Measurements from ENCODE around the gene DBH. TPM values are rescaled to one million over a fixed set of nuclear protein-coding genes. Genes with fewer than 3 reads are reported as not detected.
A peak's percentile ranks its signal among the peaks of the same experiment; 100 is the strongest.
"Not testable (repeated sequence)": the region's sequence is repeated elsewhere in the genome, so short reads cannot be mapped to it uniquely, and the experiment has no call there.

DBH gene
- total RNA-seq, 3 donors from 2014 or later (not counting 1 experiment from before 2014, with no cell fraction given) = not detected

DNA sequence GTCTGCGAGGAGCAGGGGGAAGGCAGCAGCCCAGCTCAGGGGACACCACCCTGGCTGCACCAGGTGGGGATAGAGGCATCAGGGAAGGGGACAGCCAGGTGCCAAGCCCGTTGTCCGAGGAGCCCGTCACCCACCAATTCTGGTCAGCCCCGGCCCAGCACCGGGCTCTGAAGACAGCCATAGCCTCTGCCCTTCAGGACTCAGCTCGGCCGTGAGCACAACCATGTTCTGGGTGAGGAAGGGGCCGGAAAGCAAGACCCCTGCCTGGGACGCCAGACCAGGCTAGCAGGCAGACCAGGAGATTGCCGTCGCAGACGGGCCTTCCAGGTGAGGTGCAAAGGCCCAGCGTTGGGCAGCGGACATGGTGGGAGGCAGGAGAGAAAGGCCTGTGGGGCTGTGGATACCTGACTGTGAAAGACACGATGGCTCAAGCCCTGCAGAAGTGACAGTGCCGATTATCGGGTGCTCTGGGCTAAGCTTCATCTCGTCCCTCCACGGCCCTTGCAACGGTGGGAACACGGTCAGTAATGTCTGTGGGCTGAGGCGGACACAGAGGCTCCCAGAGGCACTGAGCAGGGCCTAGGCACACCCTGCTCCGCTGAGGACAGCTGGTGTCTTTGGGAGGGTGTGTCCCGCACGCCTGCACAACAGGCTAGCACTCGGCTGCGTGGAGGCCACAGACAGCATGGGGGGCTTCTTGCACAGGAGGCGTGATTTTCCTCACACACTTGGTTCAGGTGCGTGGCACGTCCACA is 36.5 kb downstream of the DBH start:
- H3K27ac ChIP-seq (ENCODE audit: low read length) = no peak overlapping the region

GRCh38 chr9:133673258-133673655 is 37.1 kb downstream of the DBH start:
- Histone ChIP-seq H3K27me3 (ENCODE audit: control insufficient read depth, insufficient read depth, low read length) (no peaks in the 10 kb centered on the region), H3K4me1 (ENCODE audit: control insufficient read depth, insufficient read depth, low read length) (peaks cover 18% of the 10 kb centered on the region), H3K4me3 (ENCODE audit: low read length) (no peak overlapping the region), H3K9me3 (ENCODE audit: control insufficient read depth, insufficient read depth, low read length) (no peaks in the 10 kb centered on the region), H3K27ac (ENCODE audit: low read length) (no peak overlapping the region), H3K36me3 (ENCODE audit: control insufficient read depth, insufficient read depth, low read length) (no peaks in the 10 kb centered on the region)
- no peak overlapping the region for H3K27ac Mint-ChIP-seq
- H3K4me3 Mint-ChIP-seq = no peak overlapping the region
- peaks cover 0 to 12% of the 10 kb centered on the region in 2 donors for H3K4me1 Mint-ChIP-seq
- intact Hi-C loops (cut with micrococcal nuclease) = no loop called here
- WGBS (ENCODE audit: insufficient coverage) = 92% methylated on average over 9 of the region's 9 CpGs
- no peaks in the 10 kb centered on the region for H3K36me3 Mint-ChIP-seq
- no peaks in the 10 kb centered on the region for H3K27me3 Mint-ChIP-seq (ENCODE audit: low read depth in 2 of 2)
- TF ChIP-seq, protein P1, sequence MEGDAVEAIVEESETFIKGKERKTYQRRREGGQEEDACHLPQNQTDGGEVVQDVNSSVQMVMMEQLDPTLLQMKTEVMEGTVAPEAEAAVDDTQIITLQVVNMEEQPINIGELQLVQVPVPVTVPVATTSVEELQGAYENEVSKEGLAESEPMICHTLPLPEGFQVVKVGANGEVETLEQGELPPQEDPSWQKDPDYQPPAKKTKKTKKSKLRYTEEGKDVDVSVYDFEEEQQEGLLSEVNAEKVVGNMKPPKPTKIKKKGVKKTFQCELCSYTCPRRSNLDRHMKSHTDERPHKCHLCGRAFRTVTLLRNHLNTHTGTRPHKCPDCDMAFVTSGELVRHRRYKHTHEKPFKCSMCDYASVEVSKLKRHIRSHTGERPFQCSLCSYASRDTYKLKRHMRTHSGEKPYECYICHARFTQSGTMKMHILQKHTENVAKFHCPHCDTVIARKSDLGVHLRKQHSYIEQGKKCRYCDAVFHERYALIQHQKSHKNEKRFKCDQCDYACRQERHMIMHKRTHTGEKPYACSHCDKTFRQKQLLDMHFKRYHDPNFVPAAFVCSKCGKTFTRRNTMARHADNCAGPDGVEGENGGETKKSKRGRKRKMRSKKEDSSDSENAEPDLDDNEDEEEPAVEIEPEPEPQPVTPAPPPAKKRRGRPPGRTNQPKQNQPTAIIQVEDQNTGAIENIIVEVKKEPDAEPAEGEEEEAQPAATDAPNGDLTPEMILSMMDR (IDR thresholded peaks at IDR 0.05) = no peak
- no peak for DNase-seq
- ATAC-seq = peak in 1 of 3 donors; percentile 22
- H3K9me3 Mint-ChIP-seq = no peaks in the 10 kb centered on the region

More for the DNA sequence above, 36.5 kb downstream of the DBH start:
- no peak overlapping the region for H3K4me3 ChIP-seq (ENCODE audit: low read length)
- peaks cover 0 to 12% of the 10 kb centered on the region in 2 donors for H3K4me1 Mint-ChIP-seq
- DNase-seq (no peak), ATAC-seq (peak in 1 of 3 donors; percentile 13)
- no peaks in the 10 kb centered on the region for H3K27me3 Mint-ChIP-seq (ENCODE audit: low read depth in 2 of 2)
- H3K9me3 ChIP-seq (ENCODE audit: control insufficient read depth, insufficient read depth, low read length) = no peaks in the 10 kb centered on the region
- H3K4me1 ChIP-seq (ENCODE audit: control insufficient read depth, insufficient read depth, low read length) = peaks cover 14% of the 10 kb centered on the region
- H3K27me3 ChIP-seq (ENCODE audit: control insufficient read depth, insufficient read depth, low read length) = no peaks in the 10 kb centered on the region
- H3K36me3 Mint-ChIP-seq = no peaks in the 10 kb centered on the region
- intact Hi-C loops (cut with micrococcal nuclease) = no loop called here
- TF ChIP-seq, protein P1 (IDR thresholded peaks at IDR 0.05) = no peak
- no peaks in the 10 kb centered on the region for H3K9me3 Mint-ChIP-seq
- no peak overlapping the region for H3K27ac Mint-ChIP-seq
- no peaks in the 10 kb centered on the region for H3K36me3 ChIP-seq (ENCODE audit: control insufficient read depth, insufficient read depth, low read length)
- H3K4me3 Mint-ChIP-seq = no peak overlapping the region
- WGBS (ENCODE audit: insufficient coverage) = 85% methylated on average over 31 of the region's 31 CpGs

DNA sequence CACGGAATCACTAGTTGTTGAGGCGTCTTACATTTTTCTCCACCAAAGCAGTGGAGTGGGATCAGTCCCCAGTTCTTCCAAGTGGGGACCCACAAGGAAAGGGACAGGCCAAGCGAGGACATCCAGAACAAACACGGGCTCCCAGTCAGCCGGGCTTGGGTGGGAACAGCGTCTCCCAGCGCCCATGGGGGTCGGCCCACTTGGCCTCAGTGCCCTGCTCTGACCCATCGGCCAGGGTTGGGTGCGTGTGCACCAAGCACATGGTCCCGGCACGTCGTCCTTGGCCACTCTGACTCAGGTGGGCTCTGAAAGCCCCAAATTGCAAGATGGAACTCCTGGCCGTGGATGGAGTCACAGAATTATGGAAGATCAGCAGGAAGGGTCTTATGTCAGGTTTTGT is 37.9 kb downstream of the DBH start:
- WGBS (ENCODE audit: insufficient coverage) = 92% methylated on average over 14 of the region's 14 CpGs

DNA sequence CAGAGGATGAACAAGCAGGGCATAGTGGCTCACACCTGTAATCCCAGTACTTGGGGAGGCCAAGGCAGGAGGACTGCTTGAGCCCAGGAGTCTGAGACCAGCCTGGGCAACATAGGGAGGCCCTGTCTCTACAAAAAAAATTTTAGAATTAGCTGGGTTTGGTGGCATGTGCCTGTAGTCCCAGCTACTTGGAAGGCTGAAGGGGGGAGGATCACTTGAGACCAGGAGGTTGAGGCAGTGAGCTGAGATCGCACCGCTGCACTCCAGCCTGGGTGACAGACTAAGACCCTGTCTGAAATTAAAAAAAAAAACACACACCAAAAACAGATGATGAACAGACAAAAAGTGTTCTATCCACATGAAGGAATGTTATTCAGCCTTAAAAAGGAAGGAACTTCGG is 39.6 kb downstream of the DBH start:
- ATAC-seq; H3K4me3 ChIP-seq (ENCODE audit: low read length); H3K4me3 Mint-ChIP-seq; H3K27me3 Mint-ChIP-seq (ENCODE audit: low read depth in 2 of 2); intact Hi-C loops (cut with micrococcal nuclease); H3K9me3 Mint-ChIP-seq; H3K36me3 Mint-ChIP-seq; H3K27ac ChIP-seq (ENCODE audit: low read length); H3K9me3 ChIP-seq (ENCODE audit: control insufficient read depth, insufficient read depth, low read length); H3K27ac Mint-ChIP-seq; H3K36me3 ChIP-seq (ENCODE audit: control insufficient read depth, insufficient read depth, low read length); H3K27me3 ChIP-seq (ENCODE audit: control insufficient read depth, insufficient read depth, low read length); DNase-seq: not testable (repeated sequence)
- H3K4me1 ChIP-seq (ENCODE audit: control insufficient read depth, insufficient read depth, low read length) = peaks cover 18% of the 10 kb centered on the region
- peaks cover 0 to 12% of the 10 kb centered on the region in 2 donors for H3K4me1 Mint-ChIP-seq
- 95% methylated on average over 3 of the region's 3 CpGs for WGBS (ENCODE audit: insufficient coverage)

More for the DNA sequence above, 37.9 kb downstream of the DBH start:
- TF ChIP-seq, protein P1 (IDR thresholded peaks at IDR 0.05) = no peak
- H3K9me3 Mint-ChIP-seq = no peaks in the 10 kb centered on the region
- peaks cover 18% of the 10 kb centered on the region for H3K4me1 ChIP-seq (ENCODE audit: control insufficient read depth, insufficient read depth, low read length)
- no peaks in the 10 kb centered on the region for H3K27me3 ChIP-seq (ENCODE audit: control insufficient read depth, insufficient read depth, low read length)
- peaks cover 0 to 12% of the 10 kb centered on the region in 2 donors for H3K4me1 Mint-ChIP-seq
- no peaks in the 10 kb centered on the region for H3K36me3 Mint-ChIP-seq
- H3K36me3 ChIP-seq (ENCODE audit: control insufficient read depth, insufficient read depth, low read length) = no peaks in the 10 kb centered on the region
- no peak overlapping the region for H3K4me3 ChIP-seq (ENCODE audit: low read length)
- no peaks in the 10 kb centered on the region for H3K27me3 Mint-ChIP-seq (ENCODE audit: low read depth in 2 of 2)
- DNase-seq (no peak), ATAC-seq (no peak)
- intact Hi-C loops (cut with micrococcal nuclease) = no loop called here
- no peak overlapping the region for H3K4me3 Mint-ChIP-seq
- no peaks in the 10 kb centered on the region for H3K9me3 ChIP-seq (ENCODE audit: control insufficient read depth, insufficient read depth, low read length)
- no peak overlapping the region for H3K27ac Mint-ChIP-seq
- H3K27ac ChIP-seq (ENCODE audit: low read length) = no peak overlapping the region

All from natural killer cell (primary cell).